ENCODE data around the gene WDR37. TPM values are rescaled to one million over a fixed set of nuclear protein-coding genes. Genes with fewer than 3 reads are reported as not detected.

WDR37 gene
- total RNA-seq, 6 experiments from 2014 or later: 17.0 to 22.8 (median 18.8) TPM

GRCh38 chr10:1154531-1155295 lies 98.5 kb downstream of the WDR37 start:
- H3K27me3 Mint-ChIP-seq (ENCODE audit: insufficient read depth): peaks cover 41% of the 10 kb centered on the region
- TF ChIP-seq CTCF (IDR thresholded peaks at IDR 0.05): no peak
- no peak overlapping the region for H3K27ac Mint-ChIP-seq
- 0 out of 2 replicates have a peak, but pooled peaks cover 6% of the 10 kb centered on the region for H3K4me1 Mint-ChIP-seq (ENCODE audit: low read depth)
- no peak overlapping the region for H3K4me3 Mint-ChIP-seq
- DNase-seq: no peak
- no peaks in the 10 kb centered on the region for H3K9me3 Mint-ChIP-seq
- no peaks in the 10 kb centered on the region for H3K36me3 Mint-ChIP-seq (ENCODE audit: low read depth)

- no peak overlapping the region for H3K4me3 Mint-ChIP-seq
- DNase-seq: no peak
- no peaks in the 10 kb centered on the region for H3K4me1 Mint-ChIP-seq (ENCODE audit: low read depth)
- no peak overlapping the region for H3K27ac Mint-ChIP-seq
- H3K36me3 Mint-ChIP-seq (ENCODE audit: low read depth): no peaks in the 10 kb centered on the region
- TF ChIP-seq CTCF (IDR thresholded peaks at IDR 0.05): no peak
- H3K27me3 Mint-ChIP-seq (ENCODE audit: insufficient read depth): peaks cover 38% of the 10 kb centered on the region
- no peaks in the 10 kb centered on the region; the same call in 1 of the 2 replicates for H3K9me3 Mint-ChIP-seq
Measured at GRCh38 chr10:1155791-1156615, 99.8 kb downstream of the WDR37 start.

- no peak for DNase-seq
- Mint-ChIP-seq H3K4me1 (ENCODE audit: low read depth) (no peaks in the 10 kb centered on the region), H3K36me3 (ENCODE audit: low read depth) (no peaks in the 10 kb centered on the region), H3K4me3 (no peak overlapping the region), H3K27ac (no peak overlapping the region), H3K27me3 (ENCODE audit: insufficient read depth) (peaks cover 40% of the 10 kb centered on the region), H3K9me3 (no peaks in the 10 kb centered on the region; the same call in 1 of the 2 replicates)
- no peak for TF ChIP-seq CTCF (IDR thresholded peaks at IDR 0.05)
Measured at GRCh38 chr10:1156616-1156886, 100.4 kb downstream of the WDR37 start.

- peaks cover 38% of the 10 kb centered on the region for H3K27me3 Mint-ChIP-seq (ENCODE audit: insufficient read depth)
Measured at GRCh38 chr10:1156921-1157614, 100.9 kb downstream of the WDR37 start.

More at GRCh38 chr10:1156921-1157614, 100.9 kb downstream of the WDR37 start:
- Mint-ChIP-seq H3K4me3 (no peak overlapping the region), H3K9me3 (no peaks in the 10 kb centered on the region; the same call in 1 of the 2 replicates), H3K36me3 (ENCODE audit: low read depth) (no peaks in the 10 kb centered on the region), H3K27ac (no peak overlapping the region), H3K4me1 (ENCODE audit: low read depth) (no peaks in the 10 kb centered on the region)
- TF ChIP-seq CTCF (IDR thresholded peaks at IDR 0.05): no peak
- DNase-seq: no peak
